GM23338 (cell line): ENCODE results near the gene PDZK1IP1. TPM values are rescaled to one million over a fixed set of nuclear protein-coding genes. Genes with fewer than 3 reads are reported as not detected.
A peak's percentile ranks its signal among the peaks of the same experiment; 100 is the strongest.
"Not testable (repeated sequence)": the region's sequence is repeated elsewhere in the genome, so short reads cannot be mapped to it uniquely, and the experiment has no call there.

ENCODE experiments used
- ATAC-seq: fragments of 200-7000 bp; cut with Tn5 transposase; 3 replicates; pipeline ENCODE4 v1.9.1; 2020
- DNase-seq: peaks from one replicate; pipeline ENCODE4 v3.0.0-alpha.2; 2015; ENCODE audit warnings: low spot score
- H2AFZ ChIP-seq: fragments of 200-600 bp; sonication (generic); 2 replicates; pipeline ENCODE4 v1.8.0; 2016; ENCODE audit warnings: antibody characterized with exemption, mild to moderate bottlenecking, moderate library complexity
- H3F3A ChIP-seq: fragments of 200-600 bp; sonication (generic); replicated peaks from 2 replicates; pipeline ENCODE4 v1.8.0; 2017; ENCODE audit warnings: antibody characterized with exemption, mixed run types, low read depth
- H3K27ac ChIP-seq: fragments of 200-600 bp; sonication (generic); 2 replicates; pipeline ENCODE4 v1.6.1; 2016; ENCODE audit warnings: low read depth
- H3K27me3 ChIP-seq: fragments of 200-600 bp; sonication (generic); 2 replicates; pipeline ENCODE4 v1.8.0; 2016; ENCODE audit warnings: mild to moderate bottlenecking, mixed run types, moderate library complexity; ENCODE audit not compliant: insufficient read depth
- H3K36me3 ChIP-seq: fragments of 200-600 bp; sonication (generic); 2 replicates; pipeline ENCODE4 v1.8.0; 2016; ENCODE audit warnings: mild to moderate bottlenecking; ENCODE audit not compliant: insufficient read depth
- H3K4me1 ChIP-seq: fragments of 200-600 bp; sonication (generic); 2 replicates; pipeline ENCODE4 v1.8.0; 2016; ENCODE audit warnings: mild to moderate bottlenecking, moderate library complexity; ENCODE audit not compliant: insufficient read depth
- H3K4me2 ChIP-seq: fragments of 200-600 bp; sonication (generic); 2 replicates; pipeline ENCODE4 v1.7.1; 2017; ENCODE audit warnings: mixed run types
- H3K4me3 ChIP-seq: fragments of 200-600 bp; sonication (generic); 2 replicates; pipeline ENCODE4 v1.6.1; 2016; ENCODE audit warnings: mixed run types
- H3K79me2 ChIP-seq: fragments of 200-600 bp; sonication (generic); replicated peaks from 2 replicates; pipeline ENCODE4 v1.8.0; 2017; ENCODE audit warnings: mild to moderate bottlenecking; ENCODE audit not compliant: insufficient read depth
- H3K9me2 ChIP-seq: fragments of 200-600 bp; sonication (generic); 2 replicates; pipeline ENCODE4 v1.8.0; 2017; ENCODE audit not compliant: insufficient read depth
- H4K20me1 ChIP-seq: fragments of 200-600 bp; sonication (generic); replicated peaks from 2 replicates; pipeline ENCODE4 v1.8.0; 2017; ENCODE audit warnings: mild to moderate bottlenecking; ENCODE audit not compliant: insufficient read depth
- H3K27ac Mint-ChIP-seq: 2 replicates; pipeline ENCODE4 v1.8.0; 2020; ENCODE audit warnings: inconsistent platforms, mild to moderate bottlenecking, moderate library complexity, mixed read lengths
- H3K27me3 Mint-ChIP-seq: 3 replicates; pipeline ENCODE4 v1.8.0; 2022; ENCODE audit warnings: low read depth, mild to moderate bottlenecking, moderate library complexity, mixed read lengths, inconsistent platforms; ENCODE audit not compliant: insufficient read depth, poor library complexity
- H3K36me3 Mint-ChIP-seq: 3 replicates; pipeline ENCODE4 v1.8.0; 2021; ENCODE audit warnings: low read depth, mild to moderate bottlenecking, inconsistent platforms, moderate library complexity, mixed read lengths
- H3K4me1 Mint-ChIP-seq: 3 replicates; pipeline ENCODE4 v1.8.0; 2020; ENCODE audit warnings: mild to moderate bottlenecking, inconsistent platforms, mixed read lengths
- H3K4me3 Mint-ChIP-seq: 3 replicates; pipeline ENCODE4 v1.8.0; 2021; ENCODE audit warnings: moderate library complexity, mild to moderate bottlenecking, inconsistent platforms, mixed read lengths
- H3K9me3 Mint-ChIP-seq: 3 replicates; pipeline ENCODE4 v1.8.0; 2020; ENCODE audit warnings: moderate library complexity, mild to moderate bottlenecking, inconsistent platforms, mixed read lengths
- EZH2phosphoT487 ChIP-seq: fragments of 200-600 bp; sonication (generic); IDR thresholded peaks from one replicate; pipeline ENCODE4 v1.8.1; 2018; ENCODE audit warnings: antibody characterized with exemption; ENCODE audit not compliant: unreplicated experiment
- polyA plus RNA-seq: library from polyadenylated mRNA; unstranded; fragments of >200 nt; fragmentation: Nextera tagmentation; extraction: Ambion mirVana; gene quantifications from 2 replicates; pipeline ENCODE4 v1.2.1, GENCODE V29; 2016
- total RNA-seq: library from RNA; depleted of rRNA; stranded (reverse); fragments of >200 nt; shearing (Covaris generic); gene quantifications from 2 replicates; pipeline ENCODE4 v1.2.3, GENCODE V29; 2014
- TF ChIP-seq, protein P1 (sequence below), 2 experiments: fragments of 200-600 bp in 1 of 2; sonication (generic) in 1 of 2; conservative IDR thresholded peaks; 2 replicates each; pipeline versions ENCODE4 v1.5.1 to v1.6.1; 2016 to 2017; ENCODE audit warnings: antibody characterized with exemption in 2 of 2, low read depth in 2 of 2, mild to moderate bottlenecking in 2 of 2, moderate library complexity in 1 of 2
- TF ChIP-seq, protein P2 (sequence below): IDR thresholded peaks from 2 replicates; pipeline ENCODE4 v1.6.1; 2016; ENCODE audit warnings: antibody characterized with exemption

Gene PDZK1IP1
- total and polyA plus RNA-seq, 2 experiments from 2014 or later, result not detected

DNA sequence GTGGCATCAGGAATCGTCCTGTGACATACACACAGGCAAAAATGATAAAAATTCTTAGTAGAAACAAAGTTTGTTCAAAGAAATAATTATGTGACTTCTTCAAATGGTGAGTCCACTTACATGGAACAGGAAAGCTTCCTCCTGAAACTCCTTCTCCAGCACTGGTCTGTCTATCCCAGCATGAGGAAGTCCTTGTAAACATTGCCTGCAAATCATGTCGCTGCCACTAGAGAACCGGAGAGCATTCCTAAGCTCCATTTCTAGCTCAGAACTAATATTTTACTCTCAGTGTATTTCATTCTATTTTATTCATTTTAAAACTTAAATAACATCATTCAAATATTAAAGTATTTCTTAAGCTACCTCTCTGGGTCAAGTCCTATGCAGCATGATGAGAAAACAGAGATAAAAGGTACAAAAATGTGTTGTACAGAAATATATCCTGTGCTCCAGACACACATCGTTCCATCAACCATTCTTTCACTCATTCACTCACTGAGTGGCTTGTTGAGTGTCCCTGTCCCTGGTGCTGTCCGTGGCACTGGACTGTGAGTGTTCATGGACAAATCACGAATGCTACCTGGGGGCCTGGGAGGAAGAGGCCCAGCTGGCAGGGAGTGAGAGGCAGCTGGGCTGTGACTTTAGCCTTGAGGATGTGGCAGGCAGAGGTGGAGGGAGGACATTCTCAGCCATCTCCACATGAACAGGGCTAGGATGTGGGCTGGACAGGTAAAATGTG lies 42.6 kb downstream of the PDZK1IP1 start:
- Mint-ChIP-seq H3K4me3 (no peak overlapping the region), H3K9me3 (no peaks in the 10 kb centered on the region), H3K27me3 (peaks cover 17% of the 10 kb centered on the region), H3K4me1 (peaks cover 6% of the 10 kb centered on the region; the same call in 2 of the 3 replicates), H3K36me3 (no peaks in the 10 kb centered on the region; the same call in 2 of the 3 replicates), H3K27ac (no peak overlapping the region)
- H4K20me1 ChIP-seq, result no peaks in the 10 kb centered on the region
- H3K4me3 ChIP-seq, result no peak overlapping the region
- no peaks in the 10 kb centered on the region for H3K4me1 ChIP-seq
- peak; percentile 3 for DNase-seq
- TF ChIP-seq, protein P1, sequence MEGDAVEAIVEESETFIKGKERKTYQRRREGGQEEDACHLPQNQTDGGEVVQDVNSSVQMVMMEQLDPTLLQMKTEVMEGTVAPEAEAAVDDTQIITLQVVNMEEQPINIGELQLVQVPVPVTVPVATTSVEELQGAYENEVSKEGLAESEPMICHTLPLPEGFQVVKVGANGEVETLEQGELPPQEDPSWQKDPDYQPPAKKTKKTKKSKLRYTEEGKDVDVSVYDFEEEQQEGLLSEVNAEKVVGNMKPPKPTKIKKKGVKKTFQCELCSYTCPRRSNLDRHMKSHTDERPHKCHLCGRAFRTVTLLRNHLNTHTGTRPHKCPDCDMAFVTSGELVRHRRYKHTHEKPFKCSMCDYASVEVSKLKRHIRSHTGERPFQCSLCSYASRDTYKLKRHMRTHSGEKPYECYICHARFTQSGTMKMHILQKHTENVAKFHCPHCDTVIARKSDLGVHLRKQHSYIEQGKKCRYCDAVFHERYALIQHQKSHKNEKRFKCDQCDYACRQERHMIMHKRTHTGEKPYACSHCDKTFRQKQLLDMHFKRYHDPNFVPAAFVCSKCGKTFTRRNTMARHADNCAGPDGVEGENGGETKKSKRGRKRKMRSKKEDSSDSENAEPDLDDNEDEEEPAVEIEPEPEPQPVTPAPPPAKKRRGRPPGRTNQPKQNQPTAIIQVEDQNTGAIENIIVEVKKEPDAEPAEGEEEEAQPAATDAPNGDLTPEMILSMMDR (conservative IDR thresholded peaks at IDR 0.05; ENCODE audit: low read depth in 2 of 2), result peak in 1 of 2 experiments; percentile 13; a peak in 1 of 4 replicates
- TF ChIP-seq, protein P2, sequence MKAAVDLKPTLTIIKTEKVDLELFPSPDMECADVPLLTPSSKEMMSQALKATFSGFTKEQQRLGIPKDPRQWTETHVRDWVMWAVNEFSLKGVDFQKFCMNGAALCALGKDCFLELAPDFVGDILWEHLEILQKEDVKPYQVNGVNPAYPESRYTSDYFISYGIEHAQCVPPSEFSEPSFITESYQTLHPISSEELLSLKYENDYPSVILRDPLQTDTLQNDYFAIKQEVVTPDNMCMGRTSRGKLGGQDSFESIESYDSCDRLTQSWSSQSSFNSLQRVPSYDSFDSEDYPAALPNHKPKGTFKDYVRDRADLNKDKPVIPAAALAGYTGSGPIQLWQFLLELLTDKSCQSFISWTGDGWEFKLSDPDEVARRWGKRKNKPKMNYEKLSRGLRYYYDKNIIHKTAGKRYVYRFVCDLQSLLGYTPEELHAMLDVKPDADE, result no peak
- no peak for TF ChIP-seq EZH2phosphoT487
- H3K27me3 ChIP-seq, result no peaks in the 10 kb centered on the region
- H3K79me2 ChIP-seq, result no peaks in the 10 kb centered on the region
- H3F3A ChIP-seq, result no peaks in the 10 kb centered on the region
- peak; percentile 25; the same call in 1 of the 3 replicates for ATAC-seq
- no peak overlapping the region for H2AFZ ChIP-seq
- H3K27ac ChIP-seq, result no peak overlapping the region
- H3K9me2 ChIP-seq, result no peaks in the 10 kb centered on the region
- no peak overlapping the region for H3K4me2 ChIP-seq
- H3K36me3 ChIP-seq, result no peaks in the 10 kb centered on the region

DNA sequence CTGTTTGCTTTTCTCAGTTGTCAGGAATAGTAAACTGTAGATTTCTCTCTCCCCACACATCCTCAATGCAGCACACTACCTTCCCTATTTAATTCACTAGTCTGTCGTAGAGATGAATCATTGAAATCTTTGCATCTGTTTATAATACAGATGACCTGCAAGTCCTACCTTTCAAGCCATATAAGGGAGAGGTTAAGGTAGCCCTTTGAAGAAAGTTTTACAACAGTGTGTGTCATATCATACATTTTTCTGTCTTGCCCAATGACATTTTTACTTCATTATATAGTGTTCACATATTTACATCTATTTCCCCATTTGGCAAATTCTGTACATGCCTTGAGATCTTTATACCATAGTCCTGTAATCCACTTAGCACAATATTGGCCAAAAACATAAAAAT lies 43.3 kb downstream of the PDZK1IP1 start:
- H3K27me3 Mint-ChIP-seq, result peaks cover 17% of the 10 kb centered on the region
- not testable (repeated sequence) for H3K4me3 ChIP-seq, H3K4me1 ChIP-seq, H3K79me2 ChIP-seq, H3K9me2 ChIP-seq, H3K27me3 ChIP-seq, H2AFZ ChIP-seq, H3K9me3 Mint-ChIP-seq, H3K27ac Mint-ChIP-seq, H4K20me1 ChIP-seq, ATAC-seq, H3K36me3 Mint-ChIP-seq, H3F3A ChIP-seq, H3K4me2 ChIP-seq, DNase-seq, H3K4me3 Mint-ChIP-seq, H3K27ac ChIP-seq, H3K4me1 Mint-ChIP-seq, H3K36me3 ChIP-seq

DNA sequence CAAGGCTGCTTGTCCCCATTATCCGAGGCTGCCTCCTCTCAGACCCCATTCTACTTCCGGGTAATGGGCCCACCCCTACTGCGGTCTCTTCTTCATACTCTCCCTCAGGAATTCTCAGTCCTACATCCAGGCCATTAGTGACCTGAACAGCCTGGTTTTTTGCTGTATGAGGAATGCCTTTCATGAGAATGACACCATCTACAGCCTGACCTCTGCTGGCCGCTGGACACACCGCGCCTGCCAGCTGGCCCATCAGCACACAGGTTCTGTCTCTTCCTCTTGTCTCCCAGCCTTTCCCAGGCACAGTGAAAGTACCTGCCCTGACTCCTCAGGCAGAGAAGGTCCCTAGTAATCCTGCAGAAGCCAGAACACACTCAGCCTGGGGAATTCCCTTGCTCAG lies 46.2 kb downstream of the PDZK1IP1 start:
- not testable (repeated sequence) for H3K4me3 Mint-ChIP-seq, H3K4me2 ChIP-seq, H3K36me3 ChIP-seq, H3K27ac Mint-ChIP-seq, H3K36me3 Mint-ChIP-seq, H3K4me1 ChIP-seq, H3K27ac ChIP-seq, H3K27me3 ChIP-seq, H3K9me2 ChIP-seq, H3K4me3 ChIP-seq, H3K4me1 Mint-ChIP-seq, H4K20me1 ChIP-seq, H3F3A ChIP-seq, H3K79me2 ChIP-seq, H2AFZ ChIP-seq, H3K9me3 Mint-ChIP-seq
- DNase-seq, result peak; percentile 64
- peaks cover 11% of the 10 kb centered on the region for H3K27me3 Mint-ChIP-seq
- TF ChIP-seq, protein P1 (conservative IDR thresholded peaks at IDR 0.05; ENCODE audit: low read depth in 2 of 2), result peak; percentile 47 to 73
- ATAC-seq, result peak; percentile 94

DNA sequence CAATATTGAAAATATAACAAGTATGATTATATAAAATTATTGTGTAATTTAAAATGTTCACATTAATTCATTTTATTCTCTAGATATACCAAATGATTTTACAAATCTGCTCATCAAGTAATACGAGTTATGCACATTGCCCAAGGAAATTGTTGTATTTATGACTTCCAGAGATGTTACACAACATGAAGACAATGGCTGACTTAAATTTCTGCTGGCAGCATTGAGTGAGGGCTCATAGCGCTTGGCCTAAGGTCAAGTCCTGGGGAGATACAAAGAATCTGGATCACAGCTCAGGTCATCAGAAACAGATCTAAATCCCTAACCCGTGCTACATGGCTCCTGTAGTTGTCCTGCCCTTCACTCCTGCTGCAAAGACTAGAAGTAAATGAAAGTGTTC lies 49.5 kb downstream of the PDZK1IP1 start:
- ATAC-seq, H2AFZ ChIP-seq, H3K4me1 Mint-ChIP-seq, H3K79me2 ChIP-seq, DNase-seq, H3K36me3 Mint-ChIP-seq, H3F3A ChIP-seq, H4K20me1 ChIP-seq, H3K27me3 Mint-ChIP-seq, H3K4me3 Mint-ChIP-seq, H3K27ac ChIP-seq, H3K9me3 Mint-ChIP-seq, H3K4me1 ChIP-seq, H3K4me3 ChIP-seq, H3K36me3 ChIP-seq, H3K4me2 ChIP-seq, H3K27ac Mint-ChIP-seq, H3K27me3 ChIP-seq, H3K9me2 ChIP-seq: not testable (repeated sequence)
